Cardiac fibroblast (primary cell): ENCODE results near the gene PCDHA6.
"Not testable (repeated sequence)": the region's sequence is repeated elsewhere in the genome, so short reads cannot be mapped to it uniquely, and the experiment has no call there.

Source experiments
- DNase-seq, 2 donors: peaks; one replicate each; pipeline versions ENCODE4 v3.0.0 to v3.0.0-alpha.2; 2010; ENCODE audit warnings: low read depth in 2 of 2
- H3K4me3 ChIP-seq, 2 donors: replicated peaks in 1 of 2; 1 replicate in 1 of 2; 2 replicates in 1 of 2; pipeline ENCODE4 v1.5.1; 2011; ENCODE audit warnings: low read depth in 2 of 2, low read length in 2 of 2, mild to moderate bottlenecking in 2 of 2, moderate library complexity in 1 of 2
- TF ChIP-seq, protein P1 (sequence below): IDR thresholded peaks from one replicate; pipeline ENCODE4 v1.5.1; 2011; ENCODE audit warnings: low read depth, mild to moderate bottlenecking, low read length, inconsistent platforms

The PCDHA6 gene

GRCh38 chr5:140806834-140807775, 20.7 kb upstream of the PCDHA6 start, which contains the start of gene PCDHA4:
PCDHA4 (plus strand) TSS chr5:140807068.
- H3K4me3 ChIP-seq, result peak within 1 kb of the TSS in 1 of 2 donors; percentile 30
- TF ChIP-seq, protein P1, sequence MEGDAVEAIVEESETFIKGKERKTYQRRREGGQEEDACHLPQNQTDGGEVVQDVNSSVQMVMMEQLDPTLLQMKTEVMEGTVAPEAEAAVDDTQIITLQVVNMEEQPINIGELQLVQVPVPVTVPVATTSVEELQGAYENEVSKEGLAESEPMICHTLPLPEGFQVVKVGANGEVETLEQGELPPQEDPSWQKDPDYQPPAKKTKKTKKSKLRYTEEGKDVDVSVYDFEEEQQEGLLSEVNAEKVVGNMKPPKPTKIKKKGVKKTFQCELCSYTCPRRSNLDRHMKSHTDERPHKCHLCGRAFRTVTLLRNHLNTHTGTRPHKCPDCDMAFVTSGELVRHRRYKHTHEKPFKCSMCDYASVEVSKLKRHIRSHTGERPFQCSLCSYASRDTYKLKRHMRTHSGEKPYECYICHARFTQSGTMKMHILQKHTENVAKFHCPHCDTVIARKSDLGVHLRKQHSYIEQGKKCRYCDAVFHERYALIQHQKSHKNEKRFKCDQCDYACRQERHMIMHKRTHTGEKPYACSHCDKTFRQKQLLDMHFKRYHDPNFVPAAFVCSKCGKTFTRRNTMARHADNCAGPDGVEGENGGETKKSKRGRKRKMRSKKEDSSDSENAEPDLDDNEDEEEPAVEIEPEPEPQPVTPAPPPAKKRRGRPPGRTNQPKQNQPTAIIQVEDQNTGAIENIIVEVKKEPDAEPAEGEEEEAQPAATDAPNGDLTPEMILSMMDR, result peak; percentile 37
- DNase-seq, result peak; percentile 6 to 25

- H3K4me3 ChIP-seq, DNase-seq: not testable (repeated sequence)
Measured at GRCh38 chr5:140808241-140808888, 19.4 kb upstream of the PCDHA6 start.

GRCh38 chr5:140808889-140809291, 18.9 kb upstream of the PCDHA6 start:
- DNase-seq, result no peak
- TF ChIP-seq, protein P1, result no peak
- H3K4me3 ChIP-seq, result no peak overlapping the region

DNA sequence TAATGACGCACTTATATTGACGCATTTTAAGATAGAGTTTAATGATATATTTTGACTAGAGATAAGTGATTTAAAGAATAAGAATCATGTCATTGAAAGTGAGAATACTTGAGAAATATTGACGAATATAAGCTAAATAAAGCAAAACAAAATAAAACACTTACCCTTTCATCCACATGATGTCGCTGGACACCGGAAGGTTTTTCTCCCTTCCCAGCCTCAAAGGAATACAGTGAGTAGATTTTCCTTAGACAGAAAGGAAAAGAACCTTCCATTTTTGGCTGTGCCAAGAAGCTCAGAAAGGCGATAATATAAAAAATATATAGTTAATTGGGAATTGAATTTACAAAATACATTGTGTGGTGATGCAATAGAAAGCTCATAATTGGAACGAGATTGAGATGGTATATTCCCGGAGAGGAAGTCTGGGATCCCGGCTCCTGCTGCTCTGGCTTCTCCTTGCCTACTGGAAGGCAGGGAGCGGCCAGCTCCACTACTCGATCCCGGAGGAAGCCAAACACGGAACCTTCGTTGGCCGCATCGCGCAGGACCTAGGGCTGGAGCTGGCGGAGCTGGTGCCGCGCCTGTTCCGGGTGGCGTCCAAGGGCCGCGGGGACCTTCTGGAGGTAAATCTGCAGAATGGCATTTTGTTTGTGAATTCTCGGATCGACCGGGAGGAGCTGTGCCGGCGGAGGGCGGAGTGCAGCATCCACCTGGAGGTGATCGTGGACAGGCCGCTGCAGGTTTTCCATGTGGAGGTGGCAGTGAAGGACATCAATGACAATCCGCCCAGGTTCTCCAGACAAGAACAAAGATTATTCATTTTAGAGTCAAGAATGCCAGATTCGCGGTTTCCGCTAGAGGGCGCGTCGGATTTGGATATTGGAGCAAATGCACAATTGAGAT, 6.1 kb upstream of the PCDHA6 start, which contains the start of gene PCDHA5:
PCDHA5 (plus strand) TSS at position 239 of the 906 bp plus-strand sequence.
- TF ChIP-seq, protein P1, result peak; percentile 46
- H3K4me3 ChIP-seq, result no peak within 1 kb of the TSS
- DNase-seq, result peak; percentile 3 to 37

DNA sequence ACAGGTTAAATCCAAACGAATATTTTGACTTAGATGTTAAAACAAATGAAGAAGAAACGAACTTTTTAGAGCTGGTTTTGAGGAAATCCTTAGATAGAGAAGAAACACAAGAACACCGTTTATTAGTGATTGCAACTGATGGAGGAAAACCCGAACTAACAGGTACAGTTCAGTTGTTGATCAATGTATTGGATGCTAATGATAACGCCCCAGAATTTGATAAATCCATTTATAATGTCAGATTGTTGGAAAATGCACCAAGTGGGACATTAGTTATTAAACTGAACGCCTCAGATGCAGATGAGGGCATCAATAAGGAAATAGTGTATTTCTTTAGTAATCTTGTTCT, 5.5 kb upstream of the PCDHA6 start:
- DNase-seq, result no peak
- TF ChIP-seq, protein P1, result no peak
- H3K4me3 ChIP-seq, result no peak overlapping the region

GRCh38 chr5:140822969-140823368, 4.8 kb upstream of the PCDHA6 start:
- H3K4me3 ChIP-seq, DNase-seq: not testable (repeated sequence)

- no peak overlapping the region for H3K4me3 ChIP-seq
- TF ChIP-seq, protein P1, result no peak
Measured at GRCh38 chr5:140823475-140823874, 4.3 kb upstream of the PCDHA6 start.

More at GRCh38 chr5:140823475-140823874, 4.3 kb upstream of the PCDHA6 start:
- no peak for DNase-seq
